ENCODE data around the gene TMUB1.

GRCh38 chr7:151117565-151117964 lies 34.3 kb upstream of the TMUB1 start:
- TF ChIP-seq POLR2A (IDR thresholded peaks at IDR 0.05): no peak
- no peak for TF ChIP-seq CTCF (IDR thresholded peaks at IDR 0.05)

All from gastroesophageal sphincter (tissue), 3 donors.